HG03571 (cell line): ENCODE results near the gene CD52.

Source experiments
- ATAC-seq: cut with Tn5 transposase; IDR thresholded peaks from one replicate; pipeline ENCODE4 v1.9.1; 2021; ENCODE audit not compliant: unreplicated experiment

Gene CD52

DNA sequence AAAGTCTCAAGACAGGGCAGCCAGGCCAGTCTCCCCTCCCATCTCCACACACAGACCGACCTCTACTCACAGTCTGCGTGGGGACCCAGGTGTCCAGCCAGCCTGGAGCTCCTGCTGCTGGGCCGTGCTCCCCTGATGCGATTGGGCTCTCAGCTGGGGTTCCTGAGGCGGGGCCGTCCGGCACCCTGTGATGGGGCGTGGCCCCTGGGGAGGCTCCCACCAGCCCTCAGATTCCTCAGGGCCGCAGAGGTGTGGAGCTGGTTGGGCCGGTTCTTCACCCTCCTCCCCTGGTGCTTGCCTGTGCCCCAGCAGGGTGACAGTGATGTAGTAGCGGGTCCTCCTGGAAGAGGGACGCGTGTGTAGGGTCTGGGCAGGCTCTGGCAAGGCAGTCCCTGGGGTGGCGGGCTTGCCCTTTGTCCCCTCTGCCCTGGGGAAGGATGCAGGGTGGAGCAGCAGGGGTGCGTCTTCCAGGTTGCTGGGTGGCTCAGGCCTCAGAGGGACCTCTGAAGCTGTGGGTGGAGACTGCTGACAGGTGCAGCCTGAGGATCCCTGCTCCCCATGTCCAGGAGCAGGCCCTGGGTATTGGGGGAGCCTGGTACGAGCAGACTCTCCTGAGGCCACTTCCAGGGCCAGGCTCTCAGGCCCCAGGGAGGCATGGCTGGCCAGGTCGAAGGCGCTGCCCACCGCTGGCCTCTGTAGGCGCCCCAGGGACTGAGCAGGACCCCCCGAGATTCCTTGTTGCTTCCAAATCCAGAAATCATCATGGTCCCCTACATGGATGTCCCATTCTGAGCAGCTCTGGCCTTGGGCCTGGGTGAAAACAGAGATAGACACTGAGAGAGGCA is 36.4 kb downstream of the CD52 start, which contains the start of gene CRYBG2:
TSS of gene CRYBG2 (minus strand) at position 155 of the 845 bp plus-strand sequence. CDS start 7,473 bp downstream, outside the sequence.
- ATAC-seq, result no peak

- ATAC-seq, result no peak
Observed at GRCh38 chr1:26354972-26355371, 37.2 kb downstream of the CD52 start.

DNA sequence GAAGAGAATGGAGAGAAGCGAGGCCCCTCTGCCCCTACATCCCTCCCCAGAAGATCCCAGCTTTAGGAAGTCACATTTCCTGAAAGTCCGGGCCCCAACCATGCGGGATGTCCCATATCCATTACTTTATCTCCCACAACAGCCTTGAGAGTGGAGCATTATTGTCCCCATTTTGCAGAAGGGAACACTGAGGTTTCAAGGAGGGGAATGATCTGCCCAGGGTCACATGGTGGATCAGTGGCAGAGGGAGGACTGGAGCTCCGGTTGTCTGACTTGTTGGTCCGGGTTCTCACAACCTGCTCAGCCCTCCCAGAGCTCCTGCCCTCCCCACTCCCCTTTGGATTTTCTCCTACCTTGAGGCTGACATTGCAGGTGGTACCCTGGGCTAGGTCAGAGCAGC is 38.3 kb downstream of the CD52 start:
- ATAC-seq, result no peak

GRCh38 chr1:26357121-26357602 is 39.4 kb downstream of the CD52 start:
- no peak for ATAC-seq

DNA sequence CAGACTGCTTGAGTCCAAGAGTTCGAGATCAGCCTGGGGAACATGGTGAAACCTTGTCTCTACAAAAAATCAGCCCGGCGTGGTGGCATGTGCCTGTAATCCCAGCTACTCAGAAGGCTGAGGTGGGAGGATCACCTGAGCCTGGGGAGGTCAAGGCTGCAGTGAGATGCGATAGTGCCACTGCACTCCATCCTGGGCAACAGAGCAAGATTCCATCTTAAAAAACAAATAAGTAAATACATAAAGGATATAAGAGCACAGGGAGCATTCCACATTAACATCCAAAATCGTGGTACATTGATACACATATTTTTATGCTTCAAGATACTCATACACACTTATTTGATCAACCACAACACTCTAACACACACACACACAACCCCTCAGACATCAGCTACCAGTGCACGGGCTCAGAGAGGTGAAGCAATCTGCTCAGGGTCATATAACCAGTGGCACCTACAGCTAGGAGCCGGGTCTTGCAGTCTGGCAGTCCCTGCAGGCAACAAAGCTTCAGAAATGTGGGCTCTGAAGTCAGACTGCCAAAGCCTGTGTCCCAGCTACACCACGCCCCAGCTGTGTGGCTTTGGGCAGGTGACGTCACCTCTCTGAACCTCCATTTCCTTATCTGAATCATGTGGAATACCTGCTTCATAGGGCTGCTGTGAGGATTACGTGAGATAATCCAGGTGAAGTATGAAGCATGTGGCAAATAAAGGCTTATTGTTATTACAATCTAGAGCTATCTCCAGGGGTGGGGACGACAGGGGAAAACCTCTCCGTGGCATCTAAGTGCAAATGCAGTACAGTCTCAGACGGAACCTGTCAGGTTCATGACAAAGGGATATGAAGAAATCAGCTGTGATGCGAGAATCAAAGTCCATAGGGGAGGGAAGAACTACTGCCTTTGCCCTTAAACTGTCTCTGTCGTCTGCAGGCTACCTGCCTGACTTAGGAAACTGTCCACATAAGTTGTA is 40.9 kb downstream of the CD52 start:
- ATAC-seq, result no peak

DNA sequence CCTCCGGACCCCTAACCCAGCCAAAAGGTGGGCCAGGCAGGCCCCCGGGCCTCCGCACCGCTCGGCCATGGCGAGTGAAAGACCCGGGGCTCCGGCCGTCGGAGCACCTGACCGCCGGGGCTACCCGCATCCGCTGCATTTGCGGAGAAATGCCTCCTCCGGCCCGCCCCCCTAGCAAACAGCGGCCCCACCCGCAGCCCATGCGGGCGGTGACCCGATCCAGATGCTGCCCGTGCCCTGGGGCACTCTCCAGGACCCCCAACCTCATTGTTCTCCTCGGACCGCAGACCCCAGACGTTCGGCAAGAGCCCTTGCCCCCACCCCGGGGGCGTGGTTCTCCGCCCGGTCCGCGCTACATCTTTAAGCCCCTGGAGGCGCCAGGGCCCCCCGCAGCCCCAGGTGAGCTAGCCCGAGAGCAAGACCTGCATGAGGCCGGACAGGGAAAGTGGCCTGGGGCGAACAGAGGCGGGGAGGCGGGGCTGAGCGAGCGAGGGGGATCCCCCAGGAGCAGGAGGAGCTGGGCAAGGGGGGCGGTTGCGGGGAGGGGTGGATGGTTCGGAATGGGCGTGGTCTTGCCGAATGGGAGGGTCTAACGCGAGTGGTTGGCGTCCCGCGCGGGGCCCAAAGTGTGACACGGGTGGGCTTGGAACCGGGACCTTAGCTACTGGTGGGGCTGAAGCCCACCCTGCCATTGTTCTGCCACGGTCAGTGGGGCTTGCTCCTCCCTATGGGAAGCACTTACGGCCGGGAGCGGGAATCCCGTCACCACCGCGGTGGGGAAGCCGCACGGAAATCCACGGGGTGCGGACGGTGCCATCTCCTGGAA is 42.4 kb downstream of the CD52 start:
- ATAC-seq, result no peak

DNA sequence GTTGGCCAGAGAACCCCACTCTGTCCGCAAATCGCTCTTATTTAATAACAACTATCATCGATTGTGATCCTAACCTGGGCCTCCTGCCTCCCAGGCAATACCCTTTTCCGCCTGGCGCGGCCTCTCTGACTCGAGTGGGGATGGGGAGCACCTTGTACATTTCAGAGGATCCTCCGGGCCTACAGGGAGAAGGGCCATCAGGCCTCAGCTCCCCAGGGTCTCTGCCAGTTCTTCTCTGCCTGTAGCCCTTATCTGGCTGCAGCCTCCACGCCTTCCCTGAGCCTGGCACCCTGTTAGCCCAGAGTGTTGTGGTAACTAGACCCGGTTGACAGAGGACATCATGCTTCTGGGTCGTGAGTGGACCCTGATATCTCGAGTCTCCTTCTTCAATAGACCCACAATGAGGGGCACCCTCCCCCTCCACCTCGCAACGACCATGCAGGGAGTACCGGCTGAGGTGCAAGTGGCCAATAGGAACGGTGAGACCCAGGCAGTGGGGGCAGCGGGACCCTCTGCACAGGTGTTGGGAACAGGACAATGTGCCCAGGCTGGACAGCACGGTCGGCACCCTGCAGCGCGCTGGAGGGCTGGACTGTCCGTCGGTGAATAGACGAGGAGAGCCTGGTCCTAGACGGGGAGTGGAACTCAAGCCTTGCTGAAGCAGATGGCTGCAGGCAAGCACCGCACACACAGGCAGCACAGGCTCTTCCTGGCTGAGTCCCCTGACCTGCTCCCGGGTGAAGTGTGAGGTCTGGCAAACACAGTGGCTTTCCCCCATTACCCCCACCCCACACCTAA is 43.2 kb downstream of the CD52 start:
- no peak for ATAC-seq

- ATAC-seq, result no peak
Observed at GRCh38 chr1:26361605-26362122, 43.9 kb downstream of the CD52 start.

DNA sequence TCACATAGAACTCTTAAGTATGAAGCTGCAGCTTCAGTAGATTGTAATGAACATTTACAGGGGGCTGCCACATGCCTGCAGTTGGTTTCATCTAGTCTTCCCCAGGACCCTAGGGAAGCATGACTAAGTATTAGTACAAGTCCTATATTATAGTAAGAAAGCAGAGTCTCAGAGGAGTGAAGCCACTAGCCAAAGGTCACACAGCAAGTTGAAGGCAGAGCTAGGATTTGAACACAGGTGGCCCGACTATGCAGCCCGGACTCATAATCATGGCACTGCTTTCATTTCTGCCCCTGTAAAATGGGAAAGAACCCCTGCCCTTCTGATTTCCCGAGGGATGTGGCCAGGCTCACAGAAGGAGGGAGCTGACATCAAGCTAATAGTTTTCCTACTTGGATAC is 44.6 kb downstream of the CD52 start:
- ATAC-seq, result no peak

DNA sequence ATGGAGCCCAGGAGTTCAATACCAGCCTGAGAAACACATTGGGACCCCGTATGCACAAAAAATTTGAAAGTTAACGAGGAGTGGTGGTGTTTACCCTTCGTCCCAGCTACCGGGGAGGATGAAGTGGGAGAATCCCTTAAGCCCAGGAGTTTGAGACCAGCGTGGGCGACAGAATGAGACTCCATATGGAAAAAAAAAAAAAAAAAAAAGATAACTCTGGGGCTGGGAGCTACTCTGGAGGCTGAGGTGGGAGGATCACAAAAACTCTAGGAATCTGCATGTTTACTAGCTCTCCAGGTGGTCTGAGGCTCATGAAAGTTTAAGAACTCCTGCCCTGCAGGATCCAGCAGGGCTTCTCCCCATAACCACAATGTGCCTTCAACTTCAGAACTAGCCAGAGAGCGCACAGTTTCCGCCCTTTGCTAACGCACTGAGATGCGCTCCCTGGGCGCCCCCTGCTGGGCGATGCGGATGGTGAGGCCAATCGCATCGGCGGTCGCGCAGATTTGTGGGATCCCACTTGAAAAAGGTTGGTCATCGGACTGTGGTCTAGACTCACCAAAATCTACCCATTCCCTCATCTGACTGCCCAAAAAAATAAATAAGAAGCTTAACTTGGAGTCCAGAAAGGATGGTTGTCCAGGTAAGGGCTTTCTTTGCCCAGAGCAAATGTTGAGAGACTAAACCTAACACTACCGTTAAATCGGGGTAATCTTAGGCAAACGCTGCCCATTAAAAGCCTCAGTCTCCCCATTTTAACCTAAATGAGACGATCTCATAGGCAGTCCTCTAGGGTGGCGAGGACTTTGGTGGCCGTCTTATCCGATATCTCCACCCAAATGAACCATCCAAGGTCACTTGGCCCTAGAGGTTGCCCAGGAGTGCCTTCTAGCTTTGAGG is 46.0 kb downstream of the CD52 start:
- ATAC-seq, result no peak

DNA sequence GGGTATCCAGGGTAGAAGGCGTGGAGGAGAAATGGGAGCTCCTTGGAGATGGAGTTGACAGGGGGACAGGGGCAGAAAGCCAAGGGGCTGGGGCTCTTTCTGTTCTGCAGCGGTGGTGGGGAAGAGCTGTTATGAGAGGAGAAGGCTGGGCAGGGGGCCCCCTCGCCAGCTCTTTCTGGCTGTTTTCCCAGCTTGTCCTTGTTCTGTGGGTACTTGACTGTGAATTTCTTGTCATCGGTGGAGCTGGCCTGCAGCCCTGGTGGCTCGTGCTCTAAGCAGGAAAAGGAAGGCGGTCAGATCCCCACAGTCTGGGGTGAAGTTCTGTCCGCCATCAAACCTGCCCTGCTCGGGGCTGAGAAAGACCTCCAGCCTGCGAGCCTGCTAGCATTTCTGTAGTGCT is 47.2 kb downstream of the CD52 start:
- ATAC-seq, result no peak

DNA sequence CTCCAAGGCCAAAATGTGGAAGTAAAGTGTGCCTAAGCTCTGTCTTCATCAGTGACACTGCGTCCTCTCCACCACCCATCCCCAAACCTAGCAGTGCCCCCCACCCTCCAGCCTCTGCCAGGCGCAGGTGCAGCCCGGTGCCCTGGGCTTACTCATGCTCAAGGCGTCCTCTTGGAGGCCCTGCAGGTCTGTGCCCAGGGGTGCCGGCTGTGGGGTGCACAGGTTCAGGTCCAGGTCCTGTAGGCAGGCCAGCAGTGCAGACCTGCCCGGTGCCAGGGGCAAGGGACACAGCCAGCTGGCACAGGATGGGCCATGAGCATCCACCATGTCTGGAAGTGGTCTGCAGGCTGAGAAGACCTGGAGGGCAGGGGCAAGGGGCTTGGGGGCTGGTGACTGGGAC is 49.7 kb downstream of the CD52 start:
- no peak for ATAC-seq

- no peak for ATAC-seq
Observed at GRCh38 chr1:26368006-26368405, 50.2 kb downstream of the CD52 start.

GRCh38 chr1:26368486-26368885 is 50.7 kb downstream of the CD52 start:
- no peak for ATAC-seq
